ENCODE data around the gene BABAM2.

DNA sequence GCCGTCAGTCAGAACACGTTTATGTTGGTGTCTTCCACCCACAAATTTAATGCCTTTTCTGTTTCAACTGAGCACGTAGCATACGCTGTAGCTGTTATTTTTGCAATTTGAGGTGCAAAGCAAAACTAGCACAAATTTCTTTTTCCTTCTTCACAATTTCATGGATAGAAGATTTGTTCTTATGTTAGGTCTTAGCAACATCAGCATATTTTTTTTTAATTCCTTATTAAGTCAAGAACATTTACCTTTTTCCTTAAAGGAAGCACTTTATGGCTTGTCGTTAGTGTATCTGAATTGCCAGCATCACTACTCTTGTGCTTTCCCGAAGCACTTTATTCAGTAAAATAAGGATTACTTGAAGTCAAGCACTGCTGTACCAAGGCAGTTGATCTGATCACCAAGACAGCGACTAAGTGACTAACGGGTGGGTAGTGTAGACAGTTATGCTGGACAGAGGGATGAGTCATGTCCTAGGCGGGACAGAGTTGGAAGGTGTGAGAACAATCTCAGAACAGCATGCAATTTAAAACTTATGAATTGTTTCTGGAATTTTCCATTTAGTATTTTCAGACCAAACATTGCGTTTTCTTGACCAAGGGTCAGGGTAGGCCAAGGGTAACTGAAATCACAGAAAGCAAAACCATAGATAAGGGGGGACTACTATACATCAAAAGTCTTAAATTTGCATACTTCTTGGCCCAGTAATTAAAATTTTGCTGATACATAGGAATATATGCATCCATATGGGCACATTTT is 13.3 kb downstream of the BABAM2 start:
- TF ChIP-seq EZH2 (IDR thresholded peaks at IDR 0.05) (no peak), EZH2phosphoT487 (IDR thresholded peaks at IDR 0.05) (no peak)

All from neural progenitor cell (in vitro differentiated cells).